Natural killer cell (primary cell): Measurements from ENCODE around the gene LTB4R2. TPM values are rescaled to one million over a fixed set of nuclear protein-coding genes. Genes with fewer than 3 reads are reported as not detected.
"Not testable (repeated sequence)": the region's sequence is repeated elsewhere in the genome, so short reads cannot be mapped to it uniquely, and the experiment has no call there.

Experiments
- ATAC-seq, 3 donors: fragments of 150-1000 bp in 2 of 3; fragments of 200-7000 bp in 1 of 3; cut with Tn5 transposase; 1 replicate in 1 of 3; 2 replicates in 2 of 3; pipeline ENCODE4 v1.10.0; 2021; ENCODE audit warnings: mild to moderate bottlenecking in 2 of 3, moderate library complexity in 2 of 3
- DNase-seq, 2 donors: peaks; one replicate each; pipeline versions ENCODE4 v3.0.0 to v3.0.0-alpha.2; 2013 to 2021; ENCODE audit warnings: mixed read lengths in 1 of 2
- H3K27ac ChIP-seq: one replicate; pipeline ENCODE4 v1.5.1; 2013; ENCODE audit warnings: mild to moderate bottlenecking, low read length
- H3K27me3 ChIP-seq: one replicate; pipeline ENCODE4 v1.6.1; 2013; ENCODE audit warnings: low read length; ENCODE audit not compliant: control insufficient read depth, insufficient read depth
- H3K36me3 ChIP-seq: one replicate; pipeline ENCODE4 v1.6.1; 2013; ENCODE audit warnings: low read length; ENCODE audit not compliant: control insufficient read depth, insufficient read depth
- H3K4me1 ChIP-seq: one replicate; pipeline ENCODE4 v1.6.1; 2013; ENCODE audit warnings: low read length; ENCODE audit not compliant: control insufficient read depth, insufficient read depth
- H3K4me3 ChIP-seq: one replicate; pipeline ENCODE4 v1.5.1; 2013; ENCODE audit warnings: low read length
- H3K9me3 ChIP-seq: one replicate; pipeline ENCODE4 v1.6.1; 2013; ENCODE audit warnings: low read length; ENCODE audit not compliant: control insufficient read depth, insufficient read depth
- H3K27ac Mint-ChIP-seq, 2 donors: one replicate each; pipeline ENCODE4 v1.8.0; 2022; ENCODE audit warnings: mild to moderate bottlenecking in 2 of 2, mixed read lengths in 2 of 2, moderate library complexity in 1 of 2
- H3K27me3 Mint-ChIP-seq, 2 donors: one replicate each; pipeline ENCODE4 v1.8.0; 2022; ENCODE audit warnings: low read depth in 2 of 2, mixed read lengths in 2 of 2
- H3K36me3 Mint-ChIP-seq: one replicate; pipeline ENCODE4 v1.8.0; 2022; ENCODE audit warnings: mixed read lengths
- H3K4me1 Mint-ChIP-seq, 2 donors: one replicate each; pipeline ENCODE4 v1.8.0; 2022; ENCODE audit warnings: mixed read lengths in 2 of 2
- H3K4me3 Mint-ChIP-seq: one replicate; pipeline ENCODE4 v1.8.0; 2022; ENCODE audit warnings: mild to moderate bottlenecking, moderate library complexity, mixed read lengths
- H3K9me3 Mint-ChIP-seq, 2 donors: one replicate each; pipeline ENCODE4 v1.8.0; 2022; ENCODE audit warnings: mixed read lengths in 2 of 2
- CTCF ChIP-seq: fragments of 200-600 bp; IDR thresholded peaks from one replicate; pipeline ENCODE4 v1.8.0; 2022; ENCODE audit warnings: antibody characterized with exemption
- WGBS: methylation state at CpG from one replicate; pipeline ENCODE4 v1.1.7; 2013; ENCODE audit warnings: missing lambda C conversion rate; ENCODE audit not compliant: insufficient coverage; 5-methylcytosine and 5-hydroxymethylcytosine counted together
- intact Hi-C: fragments of 100-400 bp; cut with micrococcal nuclease; formaldehyde crosslinking; loops from one replicate; pipeline ENCODE4 v1.14.2; 2022
- total RNA-seq, 4 donors: library from RNA; stranded (reverse); fragments of 120-200 nt in 1 of 4; gene quantifications; one replicate each; pipeline versions ENCODE4 v1.2.3 to v1.2.4, GENCODE V29; 2013 to 2022

LTB4R2 gene
- total RNA-seq, 3 donors from 2014 or later (not counting 1 experiment from before 2014, with no cell fraction given) = 27.6 to 40.5 (median 37.4) TPM

GRCh38 chr14:24349742-24350141 lies 39.8 kb downstream of the LTB4R2 start:
- Histone ChIP-seq H3K27me3 (peaks cover 5% of the 10 kb centered on the region), H3K27ac (no peak overlapping the region), H3K36me3 (no peaks in the 10 kb centered on the region), H3K4me3 (no peak overlapping the region), H3K9me3 (no peaks in the 10 kb centered on the region), H3K4me1 (no peaks in the 10 kb centered on the region)
- Mint-ChIP-seq H3K27ac (no peak overlapping the region), H3K9me3 (no peaks in the 10 kb centered on the region), H3K4me1 (no peaks in the 10 kb centered on the region), H3K4me3 (no peak overlapping the region), H3K27me3 (peaks cover 41 to 65% of the 10 kb centered on the region in 2 donors), H3K36me3 (no peaks in the 10 kb centered on the region)
- no peak for DNase-seq
- intact Hi-C loops = no loop called here
- TF ChIP-seq CTCF = no peak
- no peak for ATAC-seq
- 80% methylated on average over 5 of the region's 5 CpGs for WGBS

- Histone ChIP-seq H3K9me3 (no peaks in the 10 kb centered on the region), H3K27me3 (peaks cover 3% of the 10 kb centered on the region), H3K36me3 (no peaks in the 10 kb centered on the region), H3K4me1 (no peaks in the 10 kb centered on the region), H3K4me3 (no peak overlapping the region), H3K27ac (no peak overlapping the region)
- Mint-ChIP-seq H3K9me3 (no peaks in the 10 kb centered on the region), H3K36me3 (no peaks in the 10 kb centered on the region), H3K27me3 (peaks cover 36 to 57% of the 10 kb centered on the region in 2 donors), H3K27ac (no peak overlapping the region), H3K4me1 (no peaks in the 10 kb centered on the region), H3K4me3 (no peak overlapping the region)
- DNase-seq (no peak), ATAC-seq (no peak)
- no peak for TF ChIP-seq CTCF
- intact Hi-C loops = no loop called here
- 46% methylated on average over 4 of the region's 4 CpGs for WGBS
Measured at GRCh38 chr14:24351517-24351916, 41.6 kb downstream of the LTB4R2 start.

- Histone ChIP-seq H3K36me3 (no peaks in the 10 kb centered on the region), H3K27me3 (peaks cover 3% of the 10 kb centered on the region), H3K4me1 (no peaks in the 10 kb centered on the region), H3K27ac (no peak overlapping the region), H3K4me3 (no peak overlapping the region), H3K9me3 (no peaks in the 10 kb centered on the region)
- WGBS = 29% methylated on average over 3 of the region's 5 CpGs
- Mint-ChIP-seq H3K4me1 (no peaks in the 10 kb centered on the region), H3K9me3 (no peaks in the 10 kb centered on the region), H3K36me3 (no peaks in the 10 kb centered on the region), H3K4me3 (no peak overlapping the region), H3K27ac (no peak overlapping the region), H3K27me3 (peaks cover 34 to 59% of the 10 kb centered on the region in 2 donors)
- intact Hi-C loops = no loop called here
- no peak for ATAC-seq
- TF ChIP-seq CTCF = no peak
- DNase-seq = no peak
Measured at GRCh38 chr14:24353559-24354481, 43.9 kb downstream of the LTB4R2 start.

GRCh38 chr14:24354482-24354825 lies 44.5 kb downstream of the LTB4R2 start:
- H3K27me3 Mint-ChIP-seq = peaks cover 31 to 52% of the 10 kb centered on the region in 2 donors
- 94% methylated on average over 1 of the region's 3 CpGs for WGBS
- H3K4me1 ChIP-seq, intact Hi-C loops, DNase-seq, H3K27ac Mint-ChIP-seq, H3K9me3 Mint-ChIP-seq, H3K27ac ChIP-seq, H3K27me3 ChIP-seq, ATAC-seq, H3K9me3 ChIP-seq, H3K36me3 ChIP-seq, H3K36me3 Mint-ChIP-seq, H3K4me1 Mint-ChIP-seq, H3K4me3 ChIP-seq, H3K4me3 Mint-ChIP-seq: not testable (repeated sequence)
